ENCODE results near the gene KRTAP2-2. TPM values are rescaled to one million over a fixed set of nuclear protein-coding genes. Genes with fewer than 3 reads are reported as not detected.

The KRTAP2-2 gene
- total RNA-seq, 1 donor from 2014 or later: not detected

- DNase-seq (no peak), ATAC-seq (ENCODE audit: low read depth) (no peak)
- Mint-ChIP-seq H3K27ac (no peak overlapping the region), H3K4me1 (no peaks in the 10 kb centered on the region), H3K27me3 (peaks cover 7% of the 10 kb centered on the region), H3K36me3 (ENCODE audit: low read depth) (no peaks in the 10 kb centered on the region), H3K4me3 (no peak overlapping the region), H3K9me3 (no peaks in the 10 kb centered on the region)
- ChIA-PET POLR2A (no interaction called here), CTCF (no interaction called here)
- no peak for TF ChIP-seq CTCF (IDR thresholded peaks at IDR 0.05)
- intact Hi-C loops (cut with micrococcal nuclease): no loop called here
Measured at GRCh38 chr17:41013606-41014005, 41.4 kb downstream of the KRTAP2-2 start.

GRCh38 chr17:41013181-41013580 lies 41.8 kb downstream of the KRTAP2-2 start:
- TF ChIP-seq CTCF (IDR thresholded peaks at IDR 0.05): no peak
- no peaks in the 10 kb centered on the region for H3K36me3 Mint-ChIP-seq (ENCODE audit: low read depth)
- no peak overlapping the region for H3K4me3 Mint-ChIP-seq
- no peaks in the 10 kb centered on the region for H3K9me3 Mint-ChIP-seq
- intact Hi-C loops (cut with micrococcal nuclease): no loop called here
- no peak for DNase-seq
- H3K27me3 Mint-ChIP-seq: peaks cover 7% of the 10 kb centered on the region
- no peak for ATAC-seq (ENCODE audit: low read depth)
- H3K4me1 Mint-ChIP-seq: no peaks in the 10 kb centered on the region
- H3K27ac Mint-ChIP-seq: no peak overlapping the region
- CTCF ChIA-PET: no interaction called here
- POLR2A ChIA-PET: no interaction called here

GRCh38 chr17:41012326-41013120 lies 42.5 kb downstream of the KRTAP2-2 start:
- ATAC-seq (ENCODE audit: low read depth) (no peak), DNase-seq (no peak)
- no peaks in the 10 kb centered on the region for H3K36me3 Mint-ChIP-seq (ENCODE audit: low read depth)
- ChIA-PET POLR2A (no interaction called here), CTCF (no interaction called here)
- intact Hi-C loops (cut with micrococcal nuclease): no loop called here
- peaks cover 5% of the 10 kb centered on the region for H3K27me3 Mint-ChIP-seq
- no peak for TF ChIP-seq CTCF (IDR thresholded peaks at IDR 0.05)
- H3K4me1 Mint-ChIP-seq: no peaks in the 10 kb centered on the region
- H3K4me3 Mint-ChIP-seq: no peak overlapping the region
- no peak overlapping the region for H3K27ac Mint-ChIP-seq
- H3K9me3 Mint-ChIP-seq: no peaks in the 10 kb centered on the region

- intact Hi-C loops (cut with micrococcal nuclease): no loop called here
- ATAC-seq (ENCODE audit: low read depth) (no peak), DNase-seq (no peak)
- no peak overlapping the region for H3K27ac Mint-ChIP-seq
- H3K27me3 Mint-ChIP-seq: peaks cover 9% of the 10 kb centered on the region
- TF ChIP-seq CTCF (IDR thresholded peaks at IDR 0.05): no peak
- no peaks in the 10 kb centered on the region for H3K9me3 Mint-ChIP-seq
- ChIA-PET CTCF (no interaction called here), POLR2A (no interaction called here)
- no peak overlapping the region for H3K4me3 Mint-ChIP-seq
- no peaks in the 10 kb centered on the region for H3K36me3 Mint-ChIP-seq (ENCODE audit: low read depth)
- H3K4me1 Mint-ChIP-seq: no peaks in the 10 kb centered on the region
Measured at GRCh38 chr17:41010441-41010840, 44.6 kb downstream of the KRTAP2-2 start.

GRCh38 chr17:41009936-41010335 lies 45.1 kb downstream of the KRTAP2-2 start:
- ATAC-seq (ENCODE audit: low read depth) (no peak), DNase-seq (no peak)
- Mint-ChIP-seq H3K27me3 (peaks cover 9% of the 10 kb centered on the region), H3K27ac (no peak overlapping the region), H3K36me3 (ENCODE audit: low read depth) (no peaks in the 10 kb centered on the region), H3K4me1 (no peaks in the 10 kb centered on the region), H3K9me3 (no peaks in the 10 kb centered on the region), H3K4me3 (no peak overlapping the region)
- POLR2A ChIA-PET: no interaction called here
- intact Hi-C loops (cut with micrococcal nuclease): no loop called here
- TF ChIP-seq CTCF (IDR thresholded peaks at IDR 0.05): no peak
- CTCF ChIA-PET: no interaction called here

All from activated B cell treated with CpG ODN at 0.5 μM for 24 hours (primary cell).